Fibroblast of skin of back (primary cell): Measurements from ENCODE around the gene PLA2G1B.
"Not testable (repeated sequence)": the region's sequence is repeated elsewhere in the genome, so short reads cannot be mapped to it uniquely, and the experiment has no call there.

Experiments
- DNase-seq: peaks from one replicate; pipeline ENCODE4 v3.0.0-alpha.2; 2013

The PLA2G1B gene

DNA sequence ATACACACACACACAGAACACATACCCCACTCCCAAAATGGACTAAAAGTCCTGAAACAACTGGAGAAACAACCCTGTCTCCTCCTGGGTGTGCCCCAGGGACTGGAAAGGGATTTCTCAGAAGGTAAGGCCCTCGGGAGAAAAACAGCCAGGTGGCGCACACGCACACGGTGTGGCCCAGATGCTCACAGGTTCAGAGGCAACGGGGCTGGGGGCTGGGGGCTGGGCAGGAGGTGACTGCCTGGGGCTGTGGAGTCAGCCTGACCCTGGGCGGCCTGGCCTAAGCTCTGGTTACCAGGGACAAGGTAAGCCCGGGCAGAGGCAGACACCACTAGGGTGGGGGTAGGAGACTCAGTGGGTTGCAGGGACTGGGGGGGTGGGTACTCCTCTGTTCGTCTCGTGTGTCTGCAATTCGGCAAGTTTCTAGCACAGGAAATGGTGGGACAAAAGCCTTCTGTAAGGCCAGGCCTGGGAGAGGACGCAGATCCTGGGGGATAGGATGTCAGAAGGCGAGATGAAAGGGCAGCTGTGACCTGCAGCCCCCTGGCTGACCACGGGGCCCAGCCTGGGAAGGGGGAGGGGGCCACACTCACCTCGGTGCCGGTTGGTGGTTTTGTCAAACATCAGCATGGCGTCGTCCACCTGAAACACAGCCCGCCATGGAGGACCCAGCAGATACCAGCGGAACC is 31.0 kb upstream of the PLA2G1B start:
- DNase-seq = no peak

DNA sequence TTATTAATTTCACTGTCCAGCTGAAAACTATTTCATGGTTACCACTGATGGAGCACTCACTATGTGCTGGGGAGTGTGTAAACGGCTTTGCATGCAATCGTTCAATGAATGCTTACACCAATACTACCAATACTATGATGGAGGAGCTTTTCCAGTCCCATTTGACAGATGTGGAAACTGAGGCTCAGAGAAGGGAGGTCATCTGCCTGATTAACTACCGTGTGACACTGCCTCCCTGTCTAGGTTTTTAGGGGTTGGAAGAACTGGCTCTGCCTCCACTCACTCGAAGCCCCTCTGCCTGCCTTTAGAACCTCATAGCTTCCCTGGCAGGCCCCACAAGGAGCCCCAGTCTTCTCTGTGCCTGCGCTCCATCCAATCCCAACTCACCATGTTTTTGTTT is 29.5 kb upstream of the PLA2G1B start:
- no peak for DNase-seq

DNA sequence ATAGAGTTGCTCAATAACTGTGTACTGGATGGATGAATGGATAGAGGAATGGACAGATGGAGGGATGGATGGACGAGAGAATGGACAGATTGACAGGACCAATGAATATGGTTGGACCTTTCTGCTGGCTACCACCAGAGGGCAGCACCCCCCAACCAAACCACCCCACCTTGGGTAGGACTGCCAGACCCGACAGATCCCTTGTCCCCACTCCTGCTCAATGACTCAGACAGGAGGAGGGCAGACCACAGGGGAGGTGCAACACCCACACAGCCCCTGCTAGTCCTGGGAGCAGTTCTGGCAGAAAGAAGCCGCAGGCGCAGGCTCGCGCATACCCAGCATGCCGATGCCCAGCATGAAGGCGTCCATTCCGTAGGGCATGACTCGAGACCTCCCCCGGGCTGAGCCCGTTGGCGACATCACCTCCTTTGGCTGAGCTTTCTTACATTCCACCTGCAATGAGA is 29.0 kb upstream of the PLA2G1B start:
- peak; percentile 91 for DNase-seq

DNA sequence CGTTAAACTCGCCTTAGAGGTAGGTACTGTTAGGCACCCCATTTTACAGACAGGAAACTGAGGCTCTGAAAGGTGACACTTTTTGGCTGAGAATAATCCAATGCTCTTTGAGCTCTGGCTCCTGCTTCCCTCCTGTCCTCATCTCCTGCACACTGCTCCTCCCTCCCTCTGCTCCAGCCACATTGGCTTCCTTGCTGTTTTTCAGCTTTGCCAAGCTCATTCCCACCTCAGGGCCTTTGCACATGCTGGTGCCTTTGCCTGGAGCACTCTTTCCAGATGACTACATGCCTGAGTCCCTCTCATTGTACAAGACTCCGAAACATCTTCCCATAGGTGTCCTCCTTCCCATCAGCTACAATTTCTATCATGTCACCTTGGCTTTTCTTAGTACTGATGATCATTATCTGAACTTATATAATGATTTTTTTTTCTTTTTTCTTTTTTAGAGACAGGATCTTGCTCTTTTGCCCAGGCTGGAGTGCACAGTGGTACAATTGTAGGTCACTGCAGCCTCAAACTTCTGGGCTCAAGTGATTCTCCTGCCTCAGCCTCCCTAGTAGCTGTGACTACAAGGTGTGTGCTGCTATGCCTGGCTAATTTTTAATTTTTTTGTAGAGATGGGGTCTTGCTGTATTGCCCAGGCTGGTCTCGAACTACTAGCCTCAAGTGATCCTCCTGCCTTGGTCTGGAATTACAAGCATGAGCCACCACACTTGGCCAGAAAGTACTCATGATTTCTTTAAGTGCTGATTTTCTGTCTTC is 26.2 kb upstream of the PLA2G1B start:
- no peak for DNase-seq

DNA sequence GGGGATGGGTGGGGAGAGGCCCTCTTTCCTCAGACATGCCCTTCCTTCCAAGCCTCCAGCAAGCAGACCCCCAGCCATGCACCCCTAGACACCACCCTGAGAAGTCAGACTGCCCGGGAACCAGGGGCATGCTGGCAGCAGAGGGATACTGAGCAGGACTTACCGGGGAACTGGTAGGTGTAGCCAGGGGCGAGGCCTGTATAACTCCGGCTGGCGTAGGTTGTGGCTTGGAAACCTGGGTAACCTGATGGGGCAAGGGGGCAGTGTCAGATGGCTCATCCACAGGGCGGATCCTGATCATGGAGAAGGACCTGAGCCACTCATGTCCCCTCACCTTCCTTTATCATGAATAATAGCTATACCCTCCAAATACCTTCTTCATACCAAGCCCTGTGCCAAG is 25.6 kb upstream of the PLA2G1B start:
- no peak for DNase-seq

DNA sequence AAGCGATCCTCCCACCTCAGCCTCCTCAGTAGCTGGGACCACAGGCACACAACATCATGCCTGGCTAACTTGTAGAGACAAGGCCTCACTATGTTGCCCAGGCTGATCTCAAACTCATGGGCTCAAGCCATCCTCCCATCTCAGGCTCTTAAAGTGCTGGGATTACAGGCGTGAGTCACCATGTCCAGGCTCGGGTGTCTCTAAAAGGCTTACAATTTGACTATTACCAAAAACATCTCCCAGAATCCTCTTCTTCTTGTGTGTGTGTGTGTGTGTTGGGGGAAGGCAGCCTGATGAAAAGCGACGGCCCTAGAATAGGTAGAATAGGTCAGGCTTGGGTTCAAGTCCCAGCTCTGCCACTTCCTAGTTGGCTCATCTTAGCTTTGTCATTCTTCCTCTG is 24.5 kb upstream of the PLA2G1B start:
- DNase-seq = peak; percentile 59

DNA sequence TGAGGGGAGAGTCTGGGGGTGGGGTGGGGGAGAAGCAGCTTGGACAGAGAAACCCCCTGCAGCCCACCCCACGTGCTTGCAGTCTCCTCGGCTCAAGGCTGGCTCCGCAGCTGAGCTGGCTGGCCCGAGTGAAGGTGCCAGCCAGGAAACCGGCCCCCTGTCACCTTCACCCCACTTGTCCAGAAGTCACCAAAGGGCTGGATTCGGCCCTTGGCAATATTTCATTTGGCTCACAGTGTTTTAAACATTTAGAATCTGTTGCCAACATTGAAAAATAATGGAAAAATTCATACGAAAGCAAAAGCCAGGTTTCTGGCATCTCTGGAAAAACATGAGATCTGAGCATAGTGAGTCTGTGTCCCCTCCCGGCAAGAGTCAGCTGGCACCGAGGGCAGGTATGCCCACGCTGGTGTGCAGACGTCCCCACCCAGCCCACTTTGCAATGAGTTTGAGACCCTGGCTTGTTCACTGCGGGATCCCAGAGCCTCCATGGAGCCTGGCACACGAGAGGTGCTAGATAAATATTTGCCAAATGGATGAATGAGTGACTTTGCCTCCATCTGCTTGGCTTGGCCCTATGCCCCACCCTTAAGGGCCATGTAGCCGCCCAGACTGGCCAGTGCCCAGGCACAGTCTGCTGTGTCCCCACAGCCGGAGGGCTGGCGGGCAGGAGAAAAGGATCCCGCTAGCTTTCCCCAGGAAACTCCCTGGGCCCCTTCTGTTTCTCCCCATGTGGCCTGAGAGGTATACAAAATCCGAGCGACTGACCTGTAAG is 23.2 kb upstream of the PLA2G1B start:
- no peak for DNase-seq

DNA sequence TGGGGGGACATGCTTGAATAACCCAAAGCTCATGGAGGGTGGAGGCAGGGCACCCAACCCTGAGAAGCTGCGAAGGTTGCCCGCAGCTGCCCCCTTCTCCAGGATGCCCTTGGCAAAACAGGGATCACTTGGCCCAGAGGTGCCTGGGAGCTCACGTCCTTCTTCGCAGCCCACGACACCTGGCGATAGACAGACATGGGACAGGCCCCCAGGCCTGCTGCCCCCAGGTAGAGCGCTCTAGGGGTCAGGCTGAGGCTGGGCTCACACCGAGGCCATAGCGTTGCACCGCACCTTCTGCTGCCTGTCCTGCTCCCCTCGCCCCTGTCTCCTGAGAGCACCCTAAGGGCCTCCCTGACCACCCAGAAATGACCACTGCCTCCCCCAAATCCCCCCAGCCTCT is 20.2 kb upstream of the PLA2G1B start:
- DNase-seq = no peak

DNA sequence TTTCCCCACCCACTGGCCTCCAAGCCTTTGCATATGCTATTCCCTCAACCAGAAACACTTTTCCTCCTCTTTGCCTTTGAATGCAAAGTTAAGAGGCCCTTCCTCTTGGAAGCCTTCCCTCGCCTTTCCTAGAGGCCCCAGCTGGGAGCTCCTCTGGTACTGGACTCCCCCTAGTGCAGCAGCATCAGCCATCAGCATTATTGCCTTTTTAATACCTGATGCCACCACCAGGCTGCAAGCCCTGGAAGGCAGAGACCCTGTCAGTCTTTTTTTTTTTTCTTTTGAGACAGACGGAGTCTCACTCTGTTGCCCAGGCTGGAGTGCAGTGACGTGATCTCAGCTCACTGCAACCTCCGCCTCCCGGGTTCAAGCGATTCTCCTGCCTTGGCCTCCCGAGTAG is 19.1 kb upstream of the PLA2G1B start:
- DNase-seq = no peak

DNA sequence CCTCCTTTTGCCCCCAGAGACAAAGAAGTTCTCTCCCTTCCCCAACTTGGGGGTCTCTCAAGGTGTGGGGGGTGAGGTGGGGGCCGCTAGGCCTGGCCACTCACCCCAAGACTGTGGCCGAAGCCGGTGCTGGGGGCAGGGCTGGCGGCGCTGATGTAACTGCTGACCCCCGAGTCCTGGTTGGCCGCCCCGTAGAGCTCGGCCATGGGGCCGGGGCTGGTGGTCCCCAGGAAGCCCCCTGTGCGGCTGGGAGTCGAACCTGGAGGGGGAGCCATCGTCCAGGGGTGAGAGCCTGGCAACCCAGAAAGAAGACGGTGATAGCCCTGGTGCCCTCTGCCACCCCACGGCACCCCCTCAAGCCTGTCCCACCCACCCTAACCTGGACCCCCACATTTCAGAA is 18.5 kb upstream of the PLA2G1B start:
- no peak for DNase-seq

DNA sequence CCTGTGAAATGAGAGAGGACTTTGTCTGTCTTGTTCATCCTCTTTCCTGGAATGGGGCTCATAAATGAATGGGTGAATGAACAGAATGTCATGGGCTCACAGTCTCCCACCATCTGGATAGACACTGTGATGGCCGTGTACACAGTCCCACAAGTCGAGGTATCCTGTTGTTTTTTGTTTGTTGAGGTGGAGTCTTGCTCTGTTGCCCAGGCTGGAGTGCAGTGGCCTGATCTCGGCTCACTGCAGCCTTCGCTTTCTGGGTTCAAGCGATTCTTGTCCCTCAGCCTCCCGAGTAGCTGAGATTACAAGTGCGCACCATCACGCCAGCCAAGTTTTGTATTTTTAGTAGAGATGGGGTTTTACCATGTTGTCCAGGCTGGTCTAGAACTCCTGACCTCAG is 16.1 kb upstream of the PLA2G1B start:
- no peak for DNase-seq

DNA sequence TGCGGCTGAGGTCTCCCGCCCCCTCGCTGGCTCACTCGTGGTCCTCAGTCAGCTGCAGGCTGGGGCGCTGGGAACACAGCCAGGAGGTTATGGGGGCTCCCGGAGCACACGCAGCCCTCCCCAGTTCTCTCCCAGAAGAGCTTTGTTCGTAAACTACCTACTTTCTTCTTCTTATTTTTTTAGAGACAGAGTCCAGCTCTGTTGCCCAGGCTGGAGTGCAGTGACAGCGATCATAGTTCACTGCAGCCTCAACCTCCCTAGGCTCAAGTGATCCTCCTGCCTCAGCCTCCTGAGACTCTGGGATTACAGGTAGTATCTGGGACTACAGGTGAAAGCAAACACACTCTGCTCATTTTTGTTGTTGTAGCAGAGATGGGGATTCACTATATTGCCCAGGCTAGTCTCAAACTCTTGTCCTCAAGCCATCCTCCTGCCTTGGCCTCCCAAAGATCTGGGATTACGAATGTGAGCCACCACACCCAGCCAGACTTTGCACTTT is 15.5 kb upstream of the PLA2G1B start:
- no peak for DNase-seq

DNA sequence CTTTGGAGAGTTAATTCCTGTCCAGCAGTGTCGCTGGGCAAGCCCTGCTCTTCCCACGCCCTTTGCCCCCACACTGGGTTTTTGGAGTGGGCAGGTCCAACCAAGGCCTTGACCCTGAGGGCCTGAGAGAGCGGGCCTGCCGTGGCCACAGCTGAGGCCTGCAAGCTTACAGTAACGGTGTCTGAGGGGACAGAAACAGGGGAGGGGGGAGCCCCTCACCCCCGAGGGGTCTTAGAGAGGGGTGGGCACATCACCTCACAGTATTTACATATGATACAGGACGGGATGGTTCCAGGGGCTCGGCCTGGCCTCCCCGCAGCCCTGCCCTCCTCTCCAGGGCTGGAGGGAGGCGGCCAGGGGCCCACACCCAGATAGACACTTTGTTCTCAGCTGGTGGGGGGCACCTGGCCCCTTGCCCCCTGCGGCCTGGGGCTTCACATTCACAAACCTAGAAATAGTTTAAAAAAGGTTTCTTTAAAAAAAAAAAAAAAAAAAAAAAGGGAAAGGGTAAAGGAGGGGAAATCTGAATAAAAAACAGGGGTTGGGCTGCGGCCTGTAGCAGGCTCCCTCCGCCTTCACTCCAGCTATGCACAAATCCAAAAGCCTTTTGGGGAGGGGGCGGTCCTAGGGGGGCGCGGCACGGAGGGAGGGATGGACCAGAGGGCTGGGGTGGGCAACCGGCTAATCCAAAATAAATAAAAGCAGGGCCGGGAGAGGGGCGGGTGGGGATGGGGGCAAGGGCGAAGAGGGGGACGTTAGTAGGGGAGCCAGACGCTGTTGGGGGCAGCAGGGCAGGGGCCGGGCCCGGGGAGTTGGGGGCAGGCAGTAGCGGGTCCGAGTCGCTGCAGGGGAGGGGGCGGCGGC is 14.8 kb upstream of the PLA2G1B start:
- DNase-seq = no peak

DNA sequence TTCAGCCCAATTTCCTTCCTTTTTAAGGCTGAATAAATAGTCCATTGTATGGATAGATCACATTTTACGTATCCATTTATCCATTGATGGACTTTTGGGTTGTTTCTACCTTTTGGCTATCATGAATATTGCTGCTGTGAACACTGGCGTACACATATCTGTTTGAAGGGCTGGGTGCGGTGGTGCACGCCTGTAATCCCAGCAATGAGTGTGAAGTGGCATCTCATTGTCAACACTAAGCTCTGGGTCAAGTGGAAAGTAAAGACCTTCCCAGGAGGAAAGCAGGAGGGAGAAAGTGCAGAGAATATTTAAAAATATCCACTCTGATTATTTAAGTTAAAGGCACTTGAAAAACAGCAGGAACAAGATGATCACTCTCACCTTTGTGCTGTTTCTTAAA is 11.7 kb upstream of the PLA2G1B start:
- no peak for DNase-seq

DNA sequence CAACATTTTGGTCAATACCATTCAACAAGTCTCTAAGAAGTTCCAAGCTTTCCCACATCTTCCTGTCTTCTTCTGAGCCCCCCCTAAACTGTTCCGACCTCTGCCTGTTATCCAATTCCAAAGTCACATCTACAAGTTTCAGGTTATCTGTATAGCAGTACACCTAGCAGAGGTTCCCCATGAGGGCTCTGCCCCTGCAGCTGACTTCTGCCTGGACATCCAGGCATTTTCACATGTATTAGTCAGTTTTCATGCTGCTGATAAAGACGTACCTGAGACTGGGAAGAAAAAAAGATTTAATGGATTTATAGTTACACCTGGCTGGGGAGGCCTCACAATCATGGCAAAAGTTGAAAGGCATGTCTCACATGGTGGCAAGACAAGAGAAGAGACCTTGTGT is 10.2 kb upstream of the PLA2G1B start:
- no peak for DNase-seq

DNA sequence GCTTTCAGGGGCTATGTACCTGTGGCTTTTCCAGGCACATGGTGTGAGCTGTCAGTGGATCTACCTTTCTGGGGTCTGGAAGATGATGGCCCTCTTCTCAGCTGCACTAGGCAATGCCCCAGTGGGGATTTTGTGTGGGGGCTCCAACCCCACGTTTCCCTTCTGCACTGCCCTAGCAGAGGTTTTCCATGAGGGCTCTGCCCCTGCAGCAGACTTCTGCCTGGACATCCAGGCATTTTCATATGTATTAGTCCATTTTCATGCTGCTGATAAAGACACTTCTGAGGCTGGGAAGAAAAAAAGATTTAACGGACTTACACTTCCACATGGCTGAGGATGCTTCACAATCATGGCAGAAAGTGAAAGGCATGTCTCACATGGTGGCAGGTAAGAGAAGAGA is 8.8 kb upstream of the PLA2G1B start:
- not testable (repeated sequence) for DNase-seq

DNA sequence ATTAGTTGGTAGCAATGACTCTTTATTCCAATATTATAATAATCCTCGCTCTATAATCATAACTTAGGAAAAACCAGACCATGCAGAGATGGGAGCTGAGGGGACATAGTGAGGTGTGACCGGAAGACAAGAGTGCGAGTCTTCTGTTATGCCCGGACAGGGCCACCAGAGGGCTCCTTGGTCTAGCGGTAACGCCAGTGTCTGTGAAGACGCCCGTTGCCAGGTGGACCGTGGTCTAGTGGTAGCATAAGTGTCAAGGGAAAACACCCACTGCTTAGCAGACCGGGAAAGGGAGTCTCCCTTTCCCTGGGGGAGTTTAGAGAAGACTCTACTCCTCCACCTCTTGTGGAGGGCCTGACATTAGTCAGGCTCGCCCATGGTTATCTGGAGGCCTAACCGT is 7.9 kb upstream of the PLA2G1B start:
- peak; percentile 42 for DNase-seq

DNA sequence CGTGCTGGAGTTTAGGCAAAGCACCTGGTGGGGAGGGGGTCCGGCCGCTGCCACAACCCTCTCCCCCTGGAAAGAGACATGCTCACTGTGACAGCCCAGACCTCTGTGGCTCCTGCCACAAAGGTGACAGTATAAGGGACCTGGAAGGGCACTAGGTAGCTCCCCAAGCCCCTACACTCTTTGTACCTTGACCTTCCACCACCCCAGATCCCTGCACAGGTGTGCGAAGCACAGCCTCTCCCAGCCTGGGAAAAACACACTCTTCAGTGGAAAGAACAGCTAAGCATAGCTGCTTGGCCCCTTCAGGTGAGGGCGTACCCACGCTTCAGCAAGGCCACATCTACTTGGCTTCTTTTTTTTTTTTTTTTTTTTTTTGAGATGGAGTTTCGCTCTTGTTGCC is 4.9 kb upstream of the PLA2G1B start:
- no peak for DNase-seq

DNA sequence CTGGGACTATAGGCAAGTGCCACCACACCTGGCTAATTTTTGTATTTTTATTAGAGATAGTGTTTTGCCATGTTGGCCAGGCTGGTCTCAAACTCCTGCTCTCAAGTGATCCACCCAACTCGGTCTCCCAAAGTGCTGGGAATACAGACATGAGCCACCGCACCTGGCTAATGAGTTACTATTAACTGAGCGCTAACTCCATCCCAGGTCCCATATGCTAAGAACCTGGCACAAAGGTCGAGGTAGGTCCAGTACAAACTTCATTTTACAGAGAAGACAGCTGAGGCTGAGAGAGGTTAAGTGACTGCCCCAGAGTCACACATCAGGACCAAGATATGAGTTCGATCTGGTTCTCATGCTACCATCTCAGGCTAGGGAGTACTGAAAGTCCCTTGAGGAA is 4.5 kb upstream of the PLA2G1B start:
- DNase-seq = no peak

DNA sequence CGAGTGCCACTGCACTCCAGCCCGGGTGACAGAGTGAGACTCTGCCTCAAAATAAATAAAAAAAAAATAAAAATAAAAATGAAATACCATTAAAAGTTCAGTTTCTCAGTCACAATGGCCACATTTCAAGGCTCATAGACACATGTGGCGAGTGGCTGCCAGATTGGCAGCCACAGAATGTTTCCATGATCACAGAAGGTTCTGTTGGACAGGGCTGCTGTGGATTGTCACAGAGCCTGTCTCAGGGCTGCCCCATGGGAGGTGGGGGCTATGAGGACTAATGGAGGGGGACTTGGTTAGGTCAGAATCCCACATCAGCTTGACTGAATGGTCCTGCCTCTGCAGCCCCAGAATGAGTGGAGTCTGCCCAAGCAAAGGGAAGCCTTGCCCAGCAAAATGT is 3.8 kb upstream of the PLA2G1B start:
- DNase-seq = no peak

DNA sequence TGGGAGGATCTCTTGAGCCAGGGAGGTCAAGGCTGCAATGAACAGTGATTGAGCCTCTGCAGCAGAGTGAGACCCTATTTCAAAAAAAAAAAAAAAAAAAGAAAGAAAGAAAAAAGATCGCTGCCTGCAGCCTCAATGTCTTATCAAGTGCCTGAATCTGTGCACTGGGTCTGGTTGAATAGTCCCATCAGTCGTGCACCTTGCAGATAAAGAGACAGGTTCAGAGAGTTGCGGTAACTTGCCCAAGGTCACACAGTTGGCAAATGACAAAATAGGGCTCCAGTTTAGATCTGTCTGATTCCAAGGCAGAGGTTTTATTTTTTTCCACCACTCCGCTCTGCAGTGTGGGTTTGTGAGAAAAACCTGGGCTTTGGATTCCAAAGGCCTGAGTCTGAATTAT is 649 bp upstream of the PLA2G1B start:
- DNase-seq = no peak

DNA sequence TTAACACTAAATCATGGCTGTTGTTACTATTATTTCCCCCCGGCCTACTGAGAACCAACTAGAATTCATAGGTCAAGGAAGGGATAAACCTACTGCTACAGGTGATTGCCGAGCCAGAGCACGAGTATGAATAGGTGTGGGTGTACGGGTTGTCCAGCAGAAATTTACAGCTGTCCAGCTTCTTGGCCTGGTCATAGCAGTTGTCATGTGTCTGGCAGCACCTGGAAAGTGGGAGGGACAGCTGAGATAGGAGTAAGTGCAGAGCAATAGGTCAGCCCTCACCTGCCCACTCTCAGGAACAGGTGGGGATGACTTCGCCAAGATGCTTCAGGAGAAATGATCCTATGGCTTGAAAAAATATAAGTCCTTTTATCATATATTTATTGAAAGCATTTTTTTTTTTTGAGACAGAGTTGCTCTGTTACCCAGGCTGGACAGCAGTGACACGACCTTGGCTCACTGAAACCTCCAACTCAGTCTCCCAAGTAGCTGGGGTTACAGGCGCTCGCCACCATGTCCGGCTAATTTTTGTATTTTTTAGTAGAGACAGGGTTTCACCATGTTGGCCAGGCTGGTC is 2.6 kb downstream of the PLA2G1B start:
- no peak for DNase-seq
